GM18867 (cell line): ENCODE measurements around the gene ARFGAP3.

Source experiments
- ATAC-seq: cut with Tn5 transposase; IDR thresholded peaks from one replicate; pipeline ENCODE4 v1.9.1; 2021; ENCODE audit warnings: mild to moderate bottlenecking, moderate library complexity; ENCODE audit not compliant: unreplicated experiment

ARFGAP3 gene

DNA sequence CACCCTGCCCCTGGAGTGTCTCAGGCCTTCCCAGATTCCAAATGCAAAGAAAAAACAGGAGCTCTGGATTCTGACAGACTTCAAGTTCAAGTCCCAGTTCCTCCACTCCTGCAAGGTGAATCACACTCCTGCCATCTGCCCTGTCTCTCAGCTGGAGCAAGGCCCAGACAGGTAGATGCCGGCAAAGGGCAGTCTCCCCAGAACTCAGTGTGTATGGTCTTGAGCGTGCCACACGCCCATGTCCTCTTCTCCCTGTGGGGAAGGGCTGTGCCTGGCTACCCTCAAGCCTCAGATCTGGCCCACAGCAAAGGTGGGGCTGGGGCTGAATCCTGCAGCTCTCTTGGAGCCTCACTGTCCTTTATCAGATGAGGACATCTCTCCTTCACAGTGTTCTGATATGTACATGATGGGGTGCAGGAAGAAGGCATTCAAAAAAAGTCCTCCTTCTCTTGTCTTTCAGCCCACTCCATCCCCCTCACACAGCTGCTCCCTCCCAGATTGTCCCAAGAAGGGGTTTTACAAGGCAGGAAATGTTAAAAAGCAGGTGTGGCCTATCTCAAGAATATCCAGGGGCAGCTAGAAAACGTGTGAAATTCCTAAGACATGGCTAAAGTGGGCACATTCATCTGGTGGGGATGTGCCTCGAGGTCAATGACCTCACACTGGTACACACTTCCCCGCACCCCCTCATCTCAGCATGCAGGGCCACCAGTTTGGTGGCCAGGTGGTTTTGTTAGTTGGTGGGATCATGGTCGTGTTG, 27.7 kb upstream of the ARFGAP3 start:
- ATAC-seq, result no peak

GRCh38 chr22:42883970-42884369, 26.9 kb upstream of the ARFGAP3 start:
- no peak for ATAC-seq

DNA sequence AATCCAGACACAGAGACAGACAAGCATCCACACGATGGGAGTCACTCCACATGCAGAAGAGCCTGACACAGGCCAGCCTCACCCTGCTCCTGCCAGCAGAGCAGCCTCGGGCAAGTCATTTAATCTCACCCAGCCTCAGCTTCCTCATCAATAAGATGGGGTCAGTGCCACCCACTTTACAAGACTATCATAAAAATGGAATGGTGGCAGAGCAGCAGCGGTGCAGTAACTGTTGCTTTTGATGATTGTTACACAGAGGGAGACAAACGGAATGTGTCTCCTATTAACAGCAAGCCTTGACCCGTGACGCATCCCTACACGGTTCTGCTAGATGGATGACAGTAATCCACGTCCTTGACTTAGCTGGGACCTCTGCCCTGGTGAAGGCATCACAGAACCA, 26.0 kb upstream of the ARFGAP3 start:
- no peak for ATAC-seq

DNA sequence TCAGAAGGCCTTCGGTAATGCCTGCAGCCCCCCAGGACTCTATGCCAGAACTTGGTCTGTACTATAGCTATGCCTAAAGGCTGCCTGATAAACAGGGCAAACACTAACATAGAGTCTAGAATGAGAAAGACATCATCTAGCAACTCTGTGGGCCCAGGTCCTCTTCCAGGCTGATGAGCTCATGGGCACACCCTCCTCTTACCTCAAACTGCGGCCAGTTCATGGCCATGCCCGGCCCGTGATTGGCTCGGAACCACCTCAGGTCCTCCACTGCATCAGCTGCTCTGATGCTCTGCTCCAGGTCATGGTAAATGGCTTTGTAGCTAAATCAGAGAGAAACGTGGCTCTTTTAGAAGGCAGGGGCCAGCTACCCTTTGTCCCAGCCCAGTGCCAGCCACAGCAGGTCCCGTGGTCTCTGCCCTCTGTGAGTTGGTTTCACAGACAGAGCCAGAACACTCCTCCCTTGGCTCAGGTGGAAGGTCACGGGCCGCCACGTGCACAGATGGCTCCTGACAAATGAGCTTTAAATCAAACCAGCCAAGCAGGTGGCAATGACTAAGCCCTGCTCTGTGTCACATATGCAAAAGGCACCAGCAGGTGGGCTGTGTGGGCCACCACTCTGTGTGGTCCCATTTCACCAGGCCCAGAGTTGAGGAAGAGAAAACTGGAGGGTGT, 25.0 kb upstream of the ARFGAP3 start:
- ATAC-seq, result no peak

DNA sequence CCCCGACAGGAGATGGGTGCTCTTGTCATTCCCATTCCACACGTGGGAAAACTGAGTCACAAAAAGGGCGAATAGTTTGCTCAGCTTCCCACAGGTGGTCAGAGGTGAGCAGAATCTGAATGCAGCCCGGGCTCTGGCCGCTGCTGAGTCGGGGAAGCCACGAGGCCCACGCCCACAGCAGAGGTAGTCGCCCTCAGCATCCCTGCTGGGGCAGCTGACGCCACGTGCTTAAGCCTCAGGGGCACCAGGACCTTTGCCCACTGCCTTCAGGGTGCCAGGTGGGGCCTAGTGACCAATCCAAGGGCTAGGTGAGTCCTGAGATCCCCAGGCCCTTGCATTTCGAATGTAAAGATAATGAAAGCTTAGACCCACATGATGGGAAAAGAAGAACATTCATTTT, 24.2 kb upstream of the ARFGAP3 start:
- no peak for ATAC-seq

DNA sequence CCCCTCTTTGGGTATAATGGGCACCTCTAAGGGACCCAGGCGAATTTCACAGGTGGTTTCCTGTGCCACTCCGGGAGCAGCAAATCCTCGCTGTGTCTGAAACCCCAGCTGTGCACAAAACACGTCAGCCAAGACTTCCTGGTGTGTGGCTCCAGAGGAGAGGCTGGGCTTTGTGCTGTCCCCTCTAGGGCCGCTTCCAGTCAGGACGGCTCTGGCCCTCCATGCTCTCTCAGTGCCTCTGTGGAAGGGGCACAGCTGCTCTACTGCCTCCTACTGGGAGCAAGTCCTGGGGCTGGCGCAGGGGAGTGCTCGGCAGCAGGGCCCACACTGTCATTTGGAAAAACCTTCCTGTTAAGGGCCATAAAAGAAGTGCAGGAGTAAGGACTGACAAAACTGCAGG, 23.7 kb upstream of the ARFGAP3 start:
- no peak for ATAC-seq

DNA sequence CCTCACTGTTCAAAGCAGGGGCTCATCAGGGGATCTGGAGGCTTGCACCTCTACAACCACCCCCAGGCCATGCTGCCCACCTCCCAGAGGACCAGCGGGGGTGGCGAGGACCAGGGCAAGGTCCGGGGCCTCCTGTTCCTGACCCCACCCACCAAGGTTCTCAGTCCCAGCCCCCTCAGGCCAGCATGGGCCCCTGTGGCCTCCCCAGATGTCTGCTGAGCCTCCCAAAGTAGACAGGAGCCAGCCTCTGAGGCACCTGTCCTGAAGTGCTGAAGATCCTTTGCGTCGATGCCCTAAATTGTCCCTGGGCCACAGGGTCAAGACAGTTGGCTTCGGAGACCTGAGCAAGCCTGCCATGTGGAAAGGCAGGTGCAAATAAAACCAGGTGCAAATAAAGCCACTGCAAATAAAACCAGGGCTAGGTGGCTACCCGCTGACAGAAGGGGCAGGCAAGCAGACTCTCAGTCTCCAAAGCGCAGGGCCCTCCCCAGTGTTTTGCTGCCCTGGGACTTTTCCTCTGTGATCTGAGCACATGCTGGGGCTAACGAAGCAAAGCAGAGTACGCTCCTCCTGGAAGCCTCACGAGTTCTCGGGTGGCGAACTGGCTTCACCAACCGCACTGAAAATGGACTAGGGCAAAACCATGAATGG, 22.4 kb upstream of the ARFGAP3 start:
- no peak for ATAC-seq

DNA sequence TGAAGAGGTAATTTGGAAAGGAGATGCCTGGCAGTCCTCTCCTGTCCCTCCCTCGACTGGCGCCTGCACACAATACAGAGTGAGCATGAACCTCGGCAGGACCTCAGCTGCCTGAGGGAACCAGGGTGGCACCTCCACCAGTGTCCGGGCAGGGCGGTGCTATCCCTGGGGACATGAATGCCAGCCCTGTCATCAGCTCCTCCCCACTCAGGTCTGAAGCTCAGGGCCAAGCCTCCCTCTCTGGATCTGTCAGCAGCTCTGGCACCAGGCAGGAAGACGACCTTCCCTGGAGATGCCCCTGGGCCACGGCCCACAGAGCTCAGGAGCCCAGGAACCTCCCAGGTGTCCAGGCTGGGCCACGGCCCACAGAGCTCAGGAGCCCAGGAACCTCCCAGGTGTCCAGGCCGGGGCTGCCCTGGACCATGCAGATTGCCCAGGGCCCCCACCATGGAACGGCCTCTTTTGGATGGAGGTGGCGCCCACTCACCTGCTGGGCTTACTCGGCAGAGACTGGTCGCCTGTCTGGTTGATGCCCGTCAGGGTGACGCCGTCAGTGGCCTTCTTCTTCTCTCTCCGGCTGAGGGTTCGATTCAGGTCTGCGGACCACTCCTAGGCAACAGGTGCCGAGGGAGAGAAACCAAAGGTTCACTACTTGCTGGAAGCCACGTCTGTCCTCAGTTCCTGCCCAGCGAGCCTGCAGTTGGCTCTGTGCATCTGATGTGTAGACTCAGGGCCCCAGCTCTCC, 21.7 kb upstream of the ARFGAP3 start:
- no peak for ATAC-seq

GRCh38 chr22:42877597-42878340, 20.7 kb upstream of the ARFGAP3 start:
- no peak for ATAC-seq

GRCh38 chr22:42877158-42877557, 20.1 kb upstream of the ARFGAP3 start:
- no peak for ATAC-seq

DNA sequence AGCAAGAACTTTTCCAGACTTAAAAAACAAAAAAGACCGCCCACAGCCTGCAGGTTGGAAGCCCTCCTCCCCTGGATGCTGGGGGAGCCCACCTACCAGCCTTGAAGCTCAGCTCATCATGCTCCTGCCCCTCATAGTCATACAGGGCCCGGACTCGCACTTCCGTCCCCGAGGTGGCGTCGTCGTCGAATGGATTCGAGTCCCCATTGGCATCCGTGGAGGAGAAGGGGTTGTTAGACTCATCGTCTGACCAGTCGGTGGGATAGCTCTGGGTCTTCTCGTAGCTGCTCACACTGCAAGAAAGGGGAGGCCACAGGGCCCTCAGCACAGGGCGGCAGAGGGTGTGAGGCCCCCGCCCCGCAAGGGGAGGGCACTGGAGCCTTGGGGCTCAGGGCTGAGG, 19.0 kb upstream of the ARFGAP3 start:
- ATAC-seq, result no peak

- ATAC-seq, result no peak
Observed at GRCh38 chr22:42874010-42874409, 16.9 kb upstream of the ARFGAP3 start.

- no peak for ATAC-seq
Observed at GRCh38 chr22:42873356-42873755, 16.3 kb upstream of the ARFGAP3 start.

DNA sequence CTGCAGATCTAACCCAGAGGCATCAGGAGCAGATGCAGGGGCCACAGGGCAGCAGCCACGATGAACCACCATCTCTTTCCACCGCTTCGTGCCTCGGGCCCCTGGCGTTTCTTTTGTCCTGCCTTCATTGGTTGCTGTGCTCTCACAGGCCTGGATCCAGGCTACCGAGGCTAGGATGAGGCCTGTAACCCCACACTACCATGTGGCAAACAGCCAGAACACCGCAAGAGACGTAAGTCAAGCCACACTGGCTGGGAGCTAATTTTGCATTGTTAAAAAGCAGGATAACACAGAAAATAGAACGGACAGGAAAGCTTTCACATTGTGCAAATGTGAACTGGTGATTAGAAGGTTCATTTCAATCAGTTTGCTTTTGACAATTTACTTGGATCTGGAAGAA, 15.7 kb upstream of the ARFGAP3 start:
- ATAC-seq, result no peak

DNA sequence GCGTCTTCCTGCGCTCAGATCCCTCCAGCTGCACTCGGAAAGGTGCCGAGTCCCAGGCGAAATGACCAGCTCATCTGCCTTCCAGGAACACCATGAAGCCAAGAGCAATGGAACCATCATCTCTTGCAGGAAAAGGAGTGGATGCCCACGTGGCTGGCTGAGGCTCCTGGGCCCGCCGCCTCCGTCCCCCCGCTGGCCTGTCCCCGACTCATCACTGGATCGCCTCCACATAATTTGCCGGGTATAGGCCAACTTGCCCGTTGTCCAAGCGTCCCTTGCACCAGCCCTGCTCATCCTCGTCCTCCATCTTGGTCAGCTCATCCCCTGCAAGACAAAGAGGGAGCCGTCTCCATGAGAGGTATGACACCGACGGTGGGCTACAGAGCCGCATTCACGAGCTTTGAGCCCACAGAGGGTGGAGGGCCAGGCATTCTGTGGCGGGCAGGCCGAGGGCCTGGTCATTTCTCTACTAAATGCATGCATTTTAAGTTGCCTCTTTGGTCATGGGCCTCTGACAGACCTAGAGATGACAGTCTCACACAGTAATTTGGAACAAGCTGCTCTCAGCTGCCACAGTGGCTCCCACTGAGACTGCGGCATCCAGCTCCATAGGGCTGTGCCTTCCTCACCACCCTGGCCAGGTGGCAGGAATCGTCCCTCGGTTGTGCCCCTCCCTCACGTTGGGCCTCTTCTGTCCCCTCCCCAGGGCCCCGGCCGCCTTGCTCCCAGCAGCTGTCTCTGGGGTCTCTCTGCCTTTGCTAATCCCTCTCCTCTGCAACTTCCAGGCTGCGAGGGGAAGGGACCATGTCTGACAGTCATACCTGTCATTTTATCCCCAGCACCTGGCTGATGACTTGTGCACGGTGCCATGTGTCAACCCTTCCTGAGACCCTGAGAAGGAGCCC, 14.3 kb upstream of the ARFGAP3 start:
- no peak for ATAC-seq

GRCh38 chr22:42869888-42870480, 12.9 kb upstream of the ARFGAP3 start:
- ATAC-seq, result no peak

DNA sequence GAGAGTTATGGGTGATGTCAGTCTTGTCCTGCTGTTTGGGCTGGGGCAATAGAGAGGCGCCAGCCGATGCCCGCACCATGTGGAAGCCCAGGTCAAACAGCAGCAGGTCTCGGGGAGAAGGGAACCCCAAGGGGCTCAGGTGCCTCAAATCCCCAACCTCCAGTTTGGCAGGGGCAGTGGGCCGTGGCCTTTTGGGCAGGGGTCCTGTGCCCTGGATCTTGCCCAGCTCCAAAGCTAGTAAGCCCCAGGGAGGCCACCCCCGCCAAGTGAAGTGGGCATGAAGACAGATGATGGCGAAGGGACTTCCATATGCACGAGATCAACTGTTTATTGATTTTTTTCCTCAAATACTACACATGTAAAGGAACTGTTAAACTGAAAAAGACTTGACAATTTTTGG, 12.4 kb upstream of the ARFGAP3 start:
- ATAC-seq, result no peak

DNA sequence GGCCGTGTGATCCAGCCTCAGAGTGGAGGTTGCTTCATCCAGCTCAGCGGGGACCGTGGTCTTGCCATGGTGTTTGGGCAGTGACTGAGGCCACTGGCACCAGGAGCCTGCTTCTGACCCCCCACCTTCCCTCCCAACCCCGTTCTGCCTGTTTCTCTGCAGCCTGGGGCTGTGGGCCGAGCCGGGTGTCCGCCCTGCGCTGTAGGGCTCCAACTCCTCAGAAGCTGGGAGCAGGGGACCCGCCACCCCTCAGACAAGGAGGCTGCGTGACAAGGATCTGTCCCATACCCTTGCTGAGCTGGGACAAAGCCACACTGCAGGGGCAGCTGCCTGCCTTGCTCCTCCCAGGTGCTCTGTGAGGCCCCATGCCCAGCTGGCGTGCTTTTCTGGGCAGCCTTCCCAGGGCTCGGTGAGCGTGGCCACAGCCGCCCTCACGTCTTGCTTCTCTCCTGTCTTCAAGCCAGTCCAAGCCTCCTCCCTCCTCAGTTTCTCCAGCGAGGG, 11.7 kb upstream of the ARFGAP3 start:
- ATAC-seq, result no peak

- ATAC-seq, result no peak
Observed at GRCh38 chr22:42866100-42866499, 9.0 kb upstream of the ARFGAP3 start.
